H1 (cell line): Measurements from ENCODE around the gene BARHL1. TPM values are rescaled to one million over a fixed set of nuclear protein-coding genes. Genes with fewer than 3 reads are reported as not detected.

Experiments
- CTCF ChIA-PET: fragments of 300-600 bp; sonication (Branson Sonifier 250); formaldehyde crosslinking; loops from one replicate; lab custom pipeline; 2021; ENCODE audit not compliant: partially characterized antibody; lab: Charles Lee
- POLR2A ChIA-PET: fragments of 300-600 bp; sonication (Branson Sonifier 250); formaldehyde crosslinking; loops from one replicate; lab custom pipeline; 2021; ENCODE audit warnings: inconsistent platforms; ENCODE audit not compliant: partially characterized antibody; lab: Charles Lee
- DNase-seq, 2 experiments: peaks; one replicate each; pipeline versions ENCODE4 v3.0.0 to v3.0.0-alpha.2; 2010 to 2022; ENCODE audit warnings: low spot score in 2 of 2, low read depth in 1 of 2, mixed read lengths in 1 of 2
- FAIRE-seq: peaks from 2 replicates; lab custom pipeline; 2011; peaks lifted over from hg19 to GRCh38; lab: Jason Lieb, UNC
- H2AFZ ChIP-seq: 2 replicates; pipeline ENCODE4 v1.8.1; 2012; ENCODE audit warnings: low read length, inconsistent platforms
- H2AK5ac ChIP-seq: 2 replicates; pipeline ENCODE4 v1.6.1; 2013; ENCODE audit warnings: low read depth, low read length
- H2BK120ac ChIP-seq: replicated peaks from 2 replicates; pipeline ENCODE3; 2013; ENCODE audit warnings: low read depth, low read length, inconsistent platforms
- H2BK12ac ChIP-seq: 2 replicates; pipeline ENCODE4 v1.6.1; 2013; ENCODE audit warnings: low read depth, low read length
- H2BK15ac ChIP-seq: 2 replicates; pipeline ENCODE4 v1.6.1; 2013; ENCODE audit warnings: low read length
- H2BK20ac ChIP-seq: 2 replicates; pipeline ENCODE4 v1.6.1; 2013; ENCODE audit warnings: low read length
- H2BK5ac ChIP-seq: 2 replicates; pipeline ENCODE4 v1.6.1; 2013; ENCODE audit warnings: low read depth, low read length
- H3K14ac ChIP-seq: 2 replicates; pipeline ENCODE4 v1.6.1; 2013; ENCODE audit warnings: inconsistent platforms; ENCODE audit not compliant: insufficient read length
- H3K18ac ChIP-seq: 2 replicates; pipeline ENCODE4 v1.6.1; 2013; ENCODE audit warnings: low read length; ENCODE audit errors: extremely low read depth
- H3K23ac ChIP-seq: 2 replicates; pipeline ENCODE4 v1.6.1; 2013; ENCODE audit warnings: inconsistent platforms; ENCODE audit not compliant: insufficient read length
- H3K23me2 ChIP-seq: 2 replicates; pipeline ENCODE4 v1.6.1; 2013; ENCODE audit warnings: low read depth, low read length
- H3K27ac ChIP-seq: 2 replicates; pipeline ENCODE4 v1.6.1; 2011; ENCODE audit warnings: low read depth, low read length, inconsistent platforms
- H3K27me3 ChIP-seq, 4 experiments: replicated peaks in 1 of 4; 1 replicate in 1 of 4; 2 replicates in 3 of 4; pipeline versions ENCODE4 v1.6.1 to v1.8.1; 2011 to 2013; ENCODE audit warnings: low read length in 3 of 4, mild to moderate bottlenecking in 3 of 4, inconsistent platforms in 2 of 4, mixed read lengths in 2 of 4, moderate library complexity in 1 of 4; ENCODE audit not compliant: control insufficient read depth in 3 of 4, insufficient read depth in 3 of 4; ENCODE audit errors: extremely low read depth in 1 of 4
- H3K36me3 ChIP-seq, 4 experiments: 2 replicates each; pipeline versions ENCODE4 v1.6.1 to v1.8.1; 2011 to 2013; ENCODE audit warnings: mild to moderate bottlenecking in 4 of 4, low read length in 3 of 4, moderate library complexity in 2 of 4, control low read depth in 1 of 4, inconsistent platforms in 1 of 4; ENCODE audit not compliant: insufficient read depth in 4 of 4, control insufficient read depth in 2 of 4
- H3K4ac ChIP-seq: replicated peaks from 2 replicates; pipeline ENCODE3; 2013; ENCODE audit warnings: low read length, low read depth, mixed read lengths, inconsistent platforms; ENCODE audit not compliant: insufficient read length
- H3K4me1 ChIP-seq, 4 experiments: replicated peaks in 1 of 4; 1 replicate in 1 of 4; 2 replicates in 3 of 4; pipeline versions ENCODE4 v1.6.1 to v1.8.1; 2011 to 2013; ENCODE audit warnings: low read length in 3 of 4, inconsistent platforms in 2 of 4, mixed read lengths in 1 of 4; ENCODE audit not compliant: insufficient read depth in 4 of 4, control insufficient read depth in 3 of 4
- H3K4me2 ChIP-seq, 2 experiments: 2 replicates each; pipeline versions ENCODE4 v1.6.1 to v1.8.1; 2011 to 2013; ENCODE audit warnings: low read depth in 2 of 2, low read length in 2 of 2, control low read depth in 1 of 2, inconsistent platforms in 1 of 2, mild to moderate bottlenecking in 1 of 2; ENCODE audit not compliant: insufficient read depth in 1 of 2
- H3K4me3 ChIP-seq, 4 experiments: fragments of 200-600, 300-600 bp in 1 of 4; sonication (generic), shearing (Covaris generic), sonication (Bioruptor Twin) in 1 of 4; 2 replicates each; pipeline versions ENCODE4 v1.5.1 to v1.8.1; 2011 to 2016; ENCODE audit warnings: low read length in 4 of 4, low read depth in 3 of 4, control low read depth in 2 of 4, inconsistent platforms in 2 of 4, mild to moderate bottlenecking in 2 of 4, mixed read lengths in 1 of 4, moderate library complexity in 1 of 4; ENCODE audit not compliant: insufficient read depth in 2 of 4; ENCODE audit errors: extremely low read depth in 1 of 4
- H3K56ac ChIP-seq: replicated peaks from 2 replicates; pipeline ENCODE3; 2013; ENCODE audit warnings: low read depth, mild to moderate bottlenecking, mixed read lengths, low read length, inconsistent platforms; ENCODE audit not compliant: insufficient read length
- H3K79me1 ChIP-seq: 2 replicates; pipeline ENCODE4 v1.6.1; 2013; ENCODE audit warnings: low read depth, low read length, control low read depth
- H3K79me2 ChIP-seq, 2 experiments: 2 replicates each; pipeline versions ENCODE4 v1.6.1 to v1.8.1; 2012 to 2013; ENCODE audit warnings: low read length in 2 of 2, mild to moderate bottlenecking in 2 of 2, inconsistent platforms in 1 of 2; ENCODE audit not compliant: insufficient read depth in 2 of 2, control insufficient read depth in 1 of 2
- H3K9ac ChIP-seq, 4 experiments: replicated peaks in 1 of 4; 1 replicate in 1 of 4; 2 replicates in 3 of 4; pipeline versions ENCODE4 v1.6.1 to v1.8.1; 2011 to 2013; ENCODE audit warnings: low read depth in 3 of 4, low read length in 3 of 4, control low read depth in 2 of 4, mild to moderate bottlenecking in 2 of 4, moderate library complexity in 2 of 4, inconsistent platforms in 1 of 4; ENCODE audit errors: extremely low read depth in 1 of 4
- H3K9me3 ChIP-seq, 2 experiments: 2 replicates each; pipeline versions ENCODE4 v1.6.1 to v1.8.1; 2012 to 2013; ENCODE audit warnings: mild to moderate bottlenecking in 2 of 2, moderate library complexity in 2 of 2, control low read depth in 1 of 2, inconsistent platforms in 1 of 2, low read depth in 1 of 2, low read length in 1 of 2, mixed read lengths in 1 of 2; ENCODE audit not compliant: insufficient read depth in 2 of 2
- H4K20me1 ChIP-seq, 2 experiments: replicated peaks in 1 of 2; 2 replicates each; pipeline versions ENCODE3 to v1.8.1; 2011 to 2013; ENCODE audit warnings: inconsistent platforms in 2 of 2, low read length in 2 of 2, mild to moderate bottlenecking in 1 of 2; ENCODE audit not compliant: insufficient read depth in 2 of 2, control insufficient read depth in 1 of 2
- H4K5ac ChIP-seq: 2 replicates; pipeline ENCODE4 v1.6.1; 2013; ENCODE audit warnings: low read length, low read depth, mixed read lengths, inconsistent platforms; ENCODE audit not compliant: insufficient read length
- H4K8ac ChIP-seq: 2 replicates; pipeline ENCODE4 v1.8.0; 2013; ENCODE audit warnings: mild to moderate bottlenecking, moderate library complexity, low read length, inconsistent platforms; ENCODE audit not compliant: insufficient read depth; ENCODE audit errors: extremely low read depth
- H4K91ac ChIP-seq: replicated peaks from 2 replicates; pipeline ENCODE3; 2013; ENCODE audit warnings: low read length, mixed read lengths, inconsistent platforms; ENCODE audit not compliant: insufficient read length
- KDM5A ChIP-seq: fragments of 200-600 bp; IDR thresholded peaks from 2 replicates; pipeline ENCODE4 v1.7.1; 2012; ENCODE audit warnings: mild to moderate bottlenecking, low read length, inconsistent platforms, mixed read lengths
- SAP30 ChIP-seq: fragments of 300-600 bp; sonication (generic); IDR thresholded peaks from 2 replicates; pipeline ENCODE4 v1.7.1; 2012; ENCODE audit warnings: low read length, moderate library complexity, mild to moderate bottlenecking, inconsistent platforms; ENCODE audit not compliant: insufficient read depth, insufficient replicate concordance
- TAF7 ChIP-seq: optimal IDR thresholded peaks from 2 replicates; pipeline ENCODE3; 2011; ENCODE audit warnings: low read depth, mild to moderate bottlenecking, inconsistent platforms, low read length, moderate library complexity, borderline replicate concordance
- WGBS, 2 experiments: shearing (Covaris generic) in 1 of 2; methylation state at CpG; one replicate each; pipeline versions ENCODE4 v1.1.6 to v1.1.7; 2013 to 2015; ENCODE audit warnings: low lambda C conversion rate in 2 of 2, mixed read lengths in 2 of 2, inconsistent platforms in 1 of 2, low coverage in 1 of 2, missing lambda C conversion rate in 1 of 2; ENCODE audit not compliant: insufficient replicate concordance in 2 of 2, insufficient coverage in 1 of 2, insufficient read length in 1 of 2; ENCODE audit errors: extremely low coverage in 1 of 2, missing lambda C conversion rate in 1 of 2; 5-methylcytosine and 5-hydroxymethylcytosine counted together
- polyA plus RNA-seq, 7 experiments: library from polyadenylated mRNA; depleted of rRNA in 3 of 7; stranded (reverse) in 5 of 7; unstranded in 2 of 7; fragments of >200 nt in 5 of 7; fragments of 200-250 nt in 2 of 7; gene quantifications; 1 replicate in 5 of 7; 2 replicates in 1 of 7; 4 replicates in 1 of 7; pipeline versions ENCODE4 v1.2.1 to v1.2.3, GENCODE V29; 2011 to 2013; ENCODE audit warnings: missing spikeins in 2 of 7, mixed read lengths in 2 of 7
- total RNA-seq: library from RNA; stranded (reverse); fragmentation: NEBNext Ultra II Directional; extraction: Animal tissue kit (Norgen Biotek cat#: 25700); gene quantifications from 2 replicates; pipeline ENCODE4 v1.2.1, GENCODE V29; 2021

BARHL1 gene
- total and polyA plus RNA-seq, 2 of the 8 experiments (the other 6 are each of a cell fraction or from before 2014, with no cell fraction given): not detected

GRCh38 chr9:132609829-132610228 is 27.4 kb downstream of the BARHL1 start:
- Histone ChIP-seq H3K9me3 (no peaks in the 10 kb centered on the region), H2BK12ac (no peak overlapping the region), H3K56ac (no peak overlapping the region), H3K79me1 (peaks cover 2% of the 10 kb centered on the region; the same call in 1 of the 2 replicates), H2AFZ (no peak overlapping the region), H3K14ac (no peak overlapping the region), H3K27ac (no peak overlapping the region), H3K4me1 (no peaks in the 10 kb centered on the region), H4K8ac (no peak overlapping the region), H3K4ac (no peak overlapping the region), H4K20me1 (no peaks in the 10 kb centered on the region), H3K23ac (no peak overlapping the region), H4K5ac (no peak overlapping the region), H3K4me3 (no peak overlapping the region), H2BK120ac (no peak overlapping the region), H3K36me3 (peaks cover 4 to 42% (median 13%) of the 10 kb centered on the region in 4 experiments), H3K27me3 (no peaks in the 10 kb centered on the region), H3K9ac (no peak overlapping the region), H3K79me2 (no peaks in the 10 kb centered on the region), H2AK5ac (no peak overlapping the region), H2BK20ac (no peak overlapping the region), H3K4me2 (no peak overlapping the region), H3K18ac (no peak overlapping the region), H4K91ac (no peak overlapping the region), H3K23me2 (no peaks in the 10 kb centered on the region), H2BK5ac (no peak overlapping the region), H2BK15ac (no peak overlapping the region)
- FAIRE-seq: no peak
- no peak for TF ChIP-seq KDM5A
- TF ChIP-seq SAP30: no peak
- no peak for TF ChIP-seq TAF7
- ChIA-PET POLR2A (interaction anchor here (0.7 kb wide), 2 partner anchors 12 to 44 kb away, joined by 3 read pairs; no protein-coding TSS in a partner anchor), CTCF (interaction anchor here (0.9 to 1.1 kb wide), 2 partner anchors 9 to 39 kb away, joined by 3 read pairs; no protein-coding TSS in a partner anchor)
- WGBS, 2 experiments: 95% methylated on average over 7 of the region's 7 CpGs; no CpG with 5 or more reads in 1 of the 2 experiments
- no peak for DNase-seq
